Measurements from ENCODE around the gene PTPN2. TPM values are rescaled to one million over a fixed set of nuclear protein-coding genes. Genes with fewer than 3 reads are reported as not detected.
A peak's percentile ranks its signal among the peaks of the same experiment; 100 is the strongest.

Gene PTPN2
- total RNA-seq, 1 donor from 2014 or later, result 81.8 TPM

GRCh38 chr18:12911929-12912703 lies 28.1 kb upstream of the PTPN2 start:
- H3K4me1 ChIP-seq, result peaks cover 1 to 12% of the 10 kb centered on the region in 2 donors
- H3K27me3 ChIP-seq, result peaks cover 4% of the 10 kb centered on the region
- no peak overlapping the region for H3K27ac ChIP-seq
- peak overlapping the region in 1 of 2 donors; percentile 57 for H3K4me3 ChIP-seq
- TF ChIP-seq, protein P1, sequence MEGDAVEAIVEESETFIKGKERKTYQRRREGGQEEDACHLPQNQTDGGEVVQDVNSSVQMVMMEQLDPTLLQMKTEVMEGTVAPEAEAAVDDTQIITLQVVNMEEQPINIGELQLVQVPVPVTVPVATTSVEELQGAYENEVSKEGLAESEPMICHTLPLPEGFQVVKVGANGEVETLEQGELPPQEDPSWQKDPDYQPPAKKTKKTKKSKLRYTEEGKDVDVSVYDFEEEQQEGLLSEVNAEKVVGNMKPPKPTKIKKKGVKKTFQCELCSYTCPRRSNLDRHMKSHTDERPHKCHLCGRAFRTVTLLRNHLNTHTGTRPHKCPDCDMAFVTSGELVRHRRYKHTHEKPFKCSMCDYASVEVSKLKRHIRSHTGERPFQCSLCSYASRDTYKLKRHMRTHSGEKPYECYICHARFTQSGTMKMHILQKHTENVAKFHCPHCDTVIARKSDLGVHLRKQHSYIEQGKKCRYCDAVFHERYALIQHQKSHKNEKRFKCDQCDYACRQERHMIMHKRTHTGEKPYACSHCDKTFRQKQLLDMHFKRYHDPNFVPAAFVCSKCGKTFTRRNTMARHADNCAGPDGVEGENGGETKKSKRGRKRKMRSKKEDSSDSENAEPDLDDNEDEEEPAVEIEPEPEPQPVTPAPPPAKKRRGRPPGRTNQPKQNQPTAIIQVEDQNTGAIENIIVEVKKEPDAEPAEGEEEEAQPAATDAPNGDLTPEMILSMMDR (IDR thresholded peaks at IDR 0.05), result no peak
- H3K36me3 ChIP-seq, result no peaks in the 10 kb centered on the region
- intact Hi-C loops (cut with DNase I), result no loop called here
- no peak for DNase-seq (ENCODE audit: low spot score in 2 of 2)
- H3K9me3 ChIP-seq, result no peaks in the 10 kb centered on the region

DNA sequence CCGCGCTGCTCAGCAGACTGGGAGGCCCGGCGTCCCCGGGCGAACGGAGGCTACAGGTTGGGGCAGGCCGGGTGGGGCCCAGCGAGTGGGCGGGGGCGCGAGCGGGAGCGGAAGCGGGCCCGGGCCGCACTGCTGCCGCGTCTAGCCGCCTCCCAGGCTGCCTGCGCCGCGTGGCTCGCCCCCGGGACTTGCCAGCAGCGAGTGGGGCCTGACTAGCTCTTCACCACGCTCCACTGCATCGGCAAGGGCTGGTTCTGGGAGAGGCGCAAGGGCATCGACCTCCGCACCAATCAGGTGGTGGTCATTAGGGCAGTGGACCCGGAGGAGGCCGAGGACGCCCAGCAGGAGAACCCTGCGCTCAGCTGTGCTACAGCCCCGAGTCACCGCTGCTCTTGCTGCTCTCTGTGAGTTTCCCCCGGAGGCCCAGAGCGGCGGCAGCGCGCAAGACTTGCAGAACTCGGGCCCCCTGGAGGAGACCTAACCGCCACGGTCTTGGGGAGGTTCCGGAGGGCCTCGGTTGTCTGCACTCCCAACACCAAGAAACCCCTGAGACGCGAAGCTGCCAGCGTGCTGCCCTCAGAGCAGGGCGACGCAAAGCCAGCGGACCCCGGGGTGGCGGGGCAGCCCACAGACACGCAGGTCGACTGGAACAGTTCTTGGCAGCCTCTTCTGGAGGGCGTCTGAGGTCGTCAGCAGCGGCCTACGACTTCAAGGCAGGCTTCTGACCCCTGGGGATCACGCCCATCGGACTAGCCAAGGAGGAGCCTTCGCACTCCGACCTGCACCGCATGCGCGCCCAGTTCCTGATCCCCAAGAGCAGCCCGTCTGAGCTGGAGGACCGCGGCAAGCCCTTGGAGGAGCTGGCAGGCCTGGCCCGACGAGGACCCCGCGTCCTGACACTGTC lies 27.2 kb upstream of the PTPN2 start:
- DNase-seq (ENCODE audit: low spot score in 2 of 2), result no peak
- no peaks in the 10 kb centered on the region for H3K9me3 ChIP-seq
- H3K36me3 ChIP-seq, result no peaks in the 10 kb centered on the region
- no peak overlapping the region for H3K27ac ChIP-seq
- intact Hi-C loops (cut with DNase I), result no loop called here
- H3K4me3 ChIP-seq, result peak overlapping the region; percentile 14 to 57
- peaks cover 3 to 14% of the 10 kb centered on the region in 2 donors for H3K4me1 ChIP-seq
- H3K27me3 ChIP-seq, result peaks cover 4% of the 10 kb centered on the region
- TF ChIP-seq, protein P1 (IDR thresholded peaks at IDR 0.05), result no peak

DNA sequence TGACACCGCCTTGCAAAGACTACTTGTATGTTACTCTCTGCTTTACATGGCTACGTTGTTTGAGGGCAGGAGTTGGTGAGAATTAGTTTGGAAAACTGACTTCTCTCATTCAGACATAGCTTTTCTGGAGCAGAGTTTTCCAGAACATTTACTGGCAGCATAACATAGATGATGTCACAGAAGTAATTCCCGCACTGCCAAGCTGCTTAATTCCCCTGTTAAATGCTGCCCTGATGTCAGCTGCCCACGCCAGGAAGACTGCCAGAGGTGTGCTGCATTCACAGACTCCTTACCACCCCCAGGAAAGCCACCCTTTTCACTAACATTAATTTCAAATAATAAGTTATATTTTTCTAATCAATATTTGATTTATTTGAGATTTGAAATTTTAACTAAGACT lies 24.7 kb upstream of the PTPN2 start:
- no peaks in the 10 kb centered on the region for H3K36me3 ChIP-seq
- H3K9me3 ChIP-seq, result no peaks in the 10 kb centered on the region
- H3K4me3 ChIP-seq, result no peak overlapping the region
- TF ChIP-seq, protein P1 (IDR thresholded peaks at IDR 0.05), result no peak
- DNase-seq (ENCODE audit: low spot score in 2 of 2), result no peak
- no peak overlapping the region for H3K27ac ChIP-seq
- peaks cover 4% of the 10 kb centered on the region for H3K27me3 ChIP-seq
- peaks cover 3 to 14% of the 10 kb centered on the region in 2 donors for H3K4me1 ChIP-seq
- intact Hi-C loops (cut with DNase I), result no loop called here

DNA sequence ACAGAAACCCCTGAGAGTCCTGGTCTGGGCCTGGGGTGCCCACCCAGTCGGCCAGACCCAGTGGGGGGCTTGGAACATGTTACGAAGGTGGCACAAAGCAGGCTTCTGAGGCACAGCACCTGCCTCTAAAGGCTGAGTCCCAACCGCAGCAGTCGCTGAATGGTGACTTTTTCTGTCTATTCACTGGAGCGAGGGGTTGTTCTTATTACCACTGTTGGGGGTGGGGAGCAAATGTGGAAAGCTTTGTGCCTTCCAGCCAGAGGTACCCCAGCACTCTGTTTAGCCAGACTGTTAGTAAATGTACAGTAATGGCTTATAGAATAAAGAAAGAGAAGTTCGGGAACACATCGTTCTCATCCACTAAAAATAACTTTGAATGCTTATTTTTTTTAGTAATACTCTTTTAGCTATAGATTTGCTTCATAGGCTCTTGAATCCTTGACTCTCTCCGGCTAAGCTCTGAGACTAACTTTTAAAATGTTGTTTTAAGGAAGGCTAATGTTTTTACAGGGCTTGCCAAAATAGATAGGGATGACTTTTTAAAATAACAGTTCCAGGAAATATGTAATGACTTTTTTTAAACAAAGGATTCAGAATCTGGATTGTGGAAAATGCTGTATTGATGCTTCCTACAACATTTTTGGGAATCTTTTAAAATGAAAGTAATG lies 23.4 kb upstream of the PTPN2 start:
- H3K4me3 ChIP-seq, result peak overlapping the region; percentile 21 to 43
- H3K27me3 ChIP-seq, result peaks cover 4% of the 10 kb centered on the region
- H3K9me3 ChIP-seq, result no peaks in the 10 kb centered on the region
- peaks cover 3 to 14% of the 10 kb centered on the region in 2 donors for H3K4me1 ChIP-seq
- no peak for DNase-seq (ENCODE audit: low spot score in 2 of 2)
- intact Hi-C loops (cut with DNase I), result no loop called here
- H3K27ac ChIP-seq, result peak overlapping the region in 1 of 2 donors; percentile 19
- H3K36me3 ChIP-seq, result no peaks in the 10 kb centered on the region
- TF ChIP-seq, protein P1 (IDR thresholded peaks at IDR 0.05), result no peak

GRCh38 chr18:12906773-12907172 lies 22.7 kb upstream of the PTPN2 start:
- Histone ChIP-seq H3K9me3 (no peaks in the 10 kb centered on the region), H3K27ac (no peak overlapping the region), H3K27me3 (peaks cover 4% of the 10 kb centered on the region), H3K4me3 (peak overlapping the region in 1 of 2 donors; percentile 43), H3K4me1 (peaks cover 3 to 14% of the 10 kb centered on the region in 2 donors), H3K36me3 (no peaks in the 10 kb centered on the region)
- TF ChIP-seq, protein P1 (IDR thresholded peaks at IDR 0.05), result no peak
- no peak for DNase-seq (ENCODE audit: low spot score in 2 of 2)
- intact Hi-C loops (cut with DNase I), result no loop called here

Measured in ascending aorta (tissue), 2 donors.